ENCODE results near the gene TOPORS. TPM values are rescaled to one million over a fixed set of nuclear protein-coding genes. Genes with fewer than 3 reads are reported as not detected.

TOPORS gene
- total and polyA plus RNA-seq, 4 donors, result 4.8 to 19.9 (median 10.4) TPM

- TF ChIP-seq, protein P1, sequence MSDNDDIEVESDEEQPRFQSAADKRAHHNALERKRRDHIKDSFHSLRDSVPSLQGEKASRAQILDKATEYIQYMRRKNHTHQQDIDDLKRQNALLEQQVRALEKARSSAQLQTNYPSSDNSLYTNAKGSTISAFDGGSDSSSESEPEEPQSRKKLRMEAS (IDR thresholded peaks at IDR 0.05), result no peak
- TF ChIP-seq, protein P2, sequence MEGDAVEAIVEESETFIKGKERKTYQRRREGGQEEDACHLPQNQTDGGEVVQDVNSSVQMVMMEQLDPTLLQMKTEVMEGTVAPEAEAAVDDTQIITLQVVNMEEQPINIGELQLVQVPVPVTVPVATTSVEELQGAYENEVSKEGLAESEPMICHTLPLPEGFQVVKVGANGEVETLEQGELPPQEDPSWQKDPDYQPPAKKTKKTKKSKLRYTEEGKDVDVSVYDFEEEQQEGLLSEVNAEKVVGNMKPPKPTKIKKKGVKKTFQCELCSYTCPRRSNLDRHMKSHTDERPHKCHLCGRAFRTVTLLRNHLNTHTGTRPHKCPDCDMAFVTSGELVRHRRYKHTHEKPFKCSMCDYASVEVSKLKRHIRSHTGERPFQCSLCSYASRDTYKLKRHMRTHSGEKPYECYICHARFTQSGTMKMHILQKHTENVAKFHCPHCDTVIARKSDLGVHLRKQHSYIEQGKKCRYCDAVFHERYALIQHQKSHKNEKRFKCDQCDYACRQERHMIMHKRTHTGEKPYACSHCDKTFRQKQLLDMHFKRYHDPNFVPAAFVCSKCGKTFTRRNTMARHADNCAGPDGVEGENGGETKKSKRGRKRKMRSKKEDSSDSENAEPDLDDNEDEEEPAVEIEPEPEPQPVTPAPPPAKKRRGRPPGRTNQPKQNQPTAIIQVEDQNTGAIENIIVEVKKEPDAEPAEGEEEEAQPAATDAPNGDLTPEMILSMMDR (IDR thresholded peaks at IDR 0.05; ENCODE audit: low read depth, low read length, missing input control), result no peak
Measured at GRCh38 chr9:32516241-32516640, 36.1 kb downstream of the TOPORS start (continued).

DNA sequence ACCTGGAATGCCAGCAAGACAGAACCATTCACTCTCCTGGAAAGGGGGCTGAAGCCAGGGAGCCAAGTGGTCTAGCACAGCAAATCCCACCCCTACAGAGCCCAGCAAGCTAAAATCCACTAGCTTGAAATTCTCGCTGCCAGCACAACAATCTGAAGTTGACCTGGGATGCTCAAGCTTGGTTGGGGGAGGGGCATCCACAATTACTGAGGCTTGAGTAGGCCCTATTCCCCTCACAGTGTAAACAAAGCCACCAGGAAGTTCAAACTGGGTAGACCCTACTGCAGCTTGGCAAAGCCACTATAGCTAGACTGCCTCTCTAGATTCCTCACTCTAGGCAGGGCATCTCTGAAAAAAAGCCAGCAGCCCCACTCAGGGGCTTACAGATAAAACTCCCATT, 43.7 kb downstream of the TOPORS start:
- Histone ChIP-seq H3K4me1 (ENCODE audit: control insufficient read depth in 4 of 4, insufficient read depth in 4 of 4, low read length in 3 of 4) (peaks cover 0 to 2% (median 0%) of the 10 kb centered on the region in 4 donors), H3K9ac (ENCODE audit: low read depth in 1 of 2, low read length in 2 of 2) (no peak overlapping the region), H3K4me3 (ENCODE audit: low read depth in 1 of 3, low read length in 3 of 3) (no peak overlapping the region), H3K27me3 (ENCODE audit: control insufficient read depth in 4 of 4, insufficient read depth in 4 of 4, low read length in 3 of 4) (no peaks in the 10 kb centered on the region), H3K9me3 (ENCODE audit: control insufficient read depth in 4 of 4, low read length in 3 of 4) (no peaks in the 10 kb centered on the region), H3K27ac (ENCODE audit: low read depth in 1 of 2, low read length in 2 of 2) (no peak overlapping the region), H3K36me3 (ENCODE audit: control insufficient read depth in 4 of 4, insufficient read depth in 3 of 4, low read depth in 1 of 4, low read length in 3 of 4) (peaks cover 0 to 3% (median 0%) of the 10 kb centered on the region in 4 donors)
- TF ChIP-seq HNF4A (conservative IDR thresholded peaks at IDR 0.05) (no peak), GABPA (IDR thresholded peaks at IDR 0.05 in 1 of 2, conservative IDR thresholded peaks at IDR 0.05 in 1 of 2) (no peak), HNF4G (IDR thresholded peaks at IDR 0.05) (no peak), JUND (IDR thresholded peaks at IDR 0.05) (no peak), EGR1 (IDR thresholded peaks at IDR 0.05; ENCODE audit: low read depth in 2 of 2) (no peak)
- TF ChIP-seq, protein P3, sequence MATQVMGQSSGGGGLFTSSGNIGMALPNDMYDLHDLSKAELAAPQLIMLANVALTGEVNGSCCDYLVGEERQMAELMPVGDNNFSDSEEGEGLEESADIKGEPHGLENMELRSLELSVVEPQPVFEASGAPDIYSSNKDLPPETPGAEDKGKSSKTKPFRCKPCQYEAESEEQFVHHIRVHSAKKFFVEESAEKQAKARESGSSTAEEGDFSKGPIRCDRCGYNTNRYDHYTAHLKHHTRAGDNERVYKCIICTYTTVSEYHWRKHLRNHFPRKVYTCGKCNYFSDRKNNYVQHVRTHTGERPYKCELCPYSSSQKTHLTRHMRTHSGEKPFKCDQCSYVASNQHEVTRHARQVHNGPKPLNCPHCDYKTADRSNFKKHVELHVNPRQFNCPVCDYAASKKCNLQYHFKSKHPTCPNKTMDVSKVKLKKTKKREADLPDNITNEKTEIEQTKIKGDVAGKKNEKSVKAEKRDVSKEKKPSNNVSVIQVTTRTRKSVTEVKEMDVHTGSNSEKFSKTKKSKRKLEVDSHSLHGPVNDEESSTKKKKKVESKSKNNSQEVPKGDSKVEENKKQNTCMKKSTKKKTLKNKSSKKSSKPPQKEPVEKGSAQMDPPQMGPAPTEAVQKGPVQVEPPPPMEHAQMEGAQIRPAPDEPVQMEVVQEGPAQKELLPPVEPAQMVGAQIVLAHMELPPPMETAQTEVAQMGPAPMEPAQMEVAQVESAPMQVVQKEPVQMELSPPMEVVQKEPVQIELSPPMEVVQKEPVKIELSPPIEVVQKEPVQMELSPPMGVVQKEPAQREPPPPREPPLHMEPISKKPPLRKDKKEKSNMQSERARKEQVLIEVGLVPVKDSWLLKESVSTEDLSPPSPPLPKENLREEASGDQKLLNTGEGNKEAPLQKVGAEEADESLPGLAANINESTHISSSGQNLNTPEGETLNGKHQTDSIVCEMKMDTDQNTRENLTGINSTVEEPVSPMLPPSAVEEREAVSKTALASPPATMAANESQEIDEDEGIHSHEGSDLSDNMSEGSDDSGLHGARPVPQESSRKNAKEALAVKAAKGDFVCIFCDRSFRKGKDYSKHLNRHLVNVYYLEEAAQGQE (IDR thresholded peaks at IDR 0.05), result no peak
- TF ChIP-seq, protein P4, sequence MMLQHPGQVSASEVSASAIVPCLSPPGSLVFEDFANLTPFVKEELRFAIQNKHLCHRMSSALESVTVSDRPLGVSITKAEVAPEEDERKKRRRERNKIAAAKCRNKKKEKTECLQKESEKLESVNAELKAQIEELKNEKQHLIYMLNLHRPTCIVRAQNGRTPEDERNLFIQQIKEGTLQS (IDR thresholded peaks at IDR 0.05), result no peak
- TF ChIP-seq, protein P5, sequence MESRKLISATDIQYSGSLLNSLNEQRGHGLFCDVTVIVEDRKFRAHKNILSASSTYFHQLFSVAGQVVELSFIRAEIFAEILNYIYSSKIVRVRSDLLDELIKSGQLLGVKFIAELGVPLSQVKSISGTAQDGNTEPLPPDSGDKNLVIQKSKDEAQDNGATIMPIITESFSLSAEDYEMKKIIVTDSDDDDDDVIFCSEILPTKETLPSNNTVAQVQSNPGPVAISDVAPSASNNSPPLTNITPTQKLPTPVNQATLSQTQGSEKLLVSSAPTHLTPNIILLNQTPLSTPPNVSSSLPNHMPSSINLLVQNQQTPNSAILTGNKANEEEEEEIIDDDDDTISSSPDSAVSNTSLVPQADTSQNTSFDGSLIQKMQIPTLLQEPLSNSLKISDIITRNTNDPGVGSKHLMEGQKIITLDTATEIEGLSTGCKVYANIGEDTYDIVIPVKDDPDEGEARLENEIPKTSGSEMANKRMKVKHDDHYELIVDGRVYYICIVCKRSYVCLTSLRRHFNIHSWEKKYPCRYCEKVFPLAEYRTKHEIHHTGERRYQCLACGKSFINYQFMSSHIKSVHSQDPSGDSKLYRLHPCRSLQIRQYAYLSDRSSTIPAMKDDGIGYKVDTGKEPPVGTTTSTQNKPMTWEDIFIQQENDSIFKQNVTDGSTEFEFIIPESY (IDR thresholded peaks at IDR 0.05), result no peak
- WGBS, result 100% methylated on average over 1 of the region's 1 CpG
- DNase-seq (ENCODE audit: low spot score), result no peak

DNA sequence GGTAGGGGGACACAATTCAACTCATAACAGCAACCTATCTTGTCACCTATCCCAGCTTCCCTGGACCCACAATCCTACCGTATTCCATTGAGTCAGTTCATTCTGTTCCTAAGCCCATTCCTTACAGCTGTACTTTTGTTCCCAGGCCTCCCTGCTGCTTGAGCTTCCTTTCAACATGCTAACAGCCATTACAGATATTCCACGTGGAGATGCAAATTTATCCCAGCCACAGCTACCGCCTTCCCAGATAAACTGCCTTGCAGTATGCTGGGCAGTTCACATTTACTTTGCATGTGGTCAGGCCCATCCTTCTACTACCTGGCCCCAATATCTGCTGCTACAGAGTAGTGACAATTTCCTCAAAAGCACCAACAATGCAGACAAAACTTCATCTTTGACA, 49.4 kb downstream of the TOPORS start:
- H3K4me3 ChIP-seq (ENCODE audit: low read depth in 1 of 3, low read length in 3 of 3), result no peak overlapping the region
- no peak for DNase-seq (ENCODE audit: low spot score)
- TF ChIP-seq JUND (IDR thresholded peaks at IDR 0.05) (no peak), HNF4A (conservative IDR thresholded peaks at IDR 0.05) (no peak), SP1 (IDR thresholded peaks at IDR 0.05) (no peak), GABPA (IDR thresholded peaks at IDR 0.05 in 1 of 2, conservative IDR thresholded peaks at IDR 0.05 in 1 of 2) (no peak), FOXA1 (IDR thresholded peaks at IDR 0.05) (no peak), TAF1 (conservative IDR thresholded peaks at IDR 0.05) (no peak), EGR1 (IDR thresholded peaks at IDR 0.05; ENCODE audit: low read depth in 2 of 2) (no peak), FOXA2 (IDR thresholded peaks at IDR 0.05) (no peak), RXRA (IDR thresholded peaks at IDR 0.05) (no peak)
- TF ChIP-seq, protein P2 (IDR thresholded peaks at IDR 0.05; ENCODE audit: low read depth, low read length, missing input control), result no peak
- TF ChIP-seq, protein P1 (IDR thresholded peaks at IDR 0.05), result no peak
- TF ChIP-seq, protein P3 (IDR thresholded peaks at IDR 0.05), result no peak

More for the DNA sequence above, 49.4 kb downstream of the TOPORS start:
- Histone ChIP-seq H3K4me1 (ENCODE audit: control insufficient read depth in 4 of 4, insufficient read depth in 4 of 4, low read length in 3 of 4) (no peaks in the 10 kb centered on the region), H3K9ac (ENCODE audit: low read depth in 1 of 2, low read length in 2 of 2) (no peak overlapping the region), H3K36me3 (ENCODE audit: control insufficient read depth in 4 of 4, insufficient read depth in 3 of 4, low read depth in 1 of 4, low read length in 3 of 4) (peaks cover 3 to 19% (median 8%) of the 10 kb centered on the region in 4 donors), H3K27me3 (ENCODE audit: control insufficient read depth in 4 of 4, insufficient read depth in 4 of 4, low read length in 3 of 4) (no peaks in the 10 kb centered on the region), H3K9me3 (ENCODE audit: control insufficient read depth in 4 of 4, low read length in 3 of 4) (no peaks in the 10 kb centered on the region), H3K27ac (ENCODE audit: low read depth in 1 of 2, low read length in 2 of 2) (no peak overlapping the region)
- 93% methylated on average over 3 of the region's 3 CpGs for WGBS
